Mesenteric fat pad (tissue), 1 donor: ENCODE results near the gene TLE7. TPM values are rescaled to one million over a fixed set of nuclear protein-coding genes. Genes with fewer than 3 reads are reported as not detected.

Source experiments
- DNase-seq: peaks from one replicate; pipeline ENCODE4 v3.0.0-alpha.2; 2020; ENCODE audit warnings: low spot score
- total RNA-seq: library from RNA; stranded (reverse); fragmentation: NEBNext Ultra II Directional; extraction: Animal tissue kit (Norgen Biotek cat#: 25700); gene quantifications from one replicate; pipeline ENCODE4 v1.2.1, GENCODE V29; 2021
- donor health status: DM: yes; HTN: yes; CAD: no.

TLE7 gene
- total RNA-seq, 1 donor from 2014 or later: not detected

GRCh38 chr16:71449020-71449419 is 7.2 kb upstream of the TLE7 start:
- no peak for DNase-seq

GRCh38 chr16:71448274-71448866 is 6.5 kb upstream of the TLE7 start:
- DNase-seq: no peak

- no peak for DNase-seq
Measured at GRCh38 chr16:71443714-71444113, 1.9 kb upstream of the TLE7 start.

- DNase-seq: no peak
Measured at GRCh38 chr16:71441348-71442050, 355 bp downstream of the TLE7 start.

- DNase-seq: no peak
Measured at GRCh38 chr16:71440669-71441347, 1.0 kb downstream of the TLE7 start.

- no peak for DNase-seq
Measured at GRCh38 chr16:71439523-71439922, 2.3 kb downstream of the TLE7 start.

GRCh38 chr16:71436473-71436872 is 5.4 kb downstream of the TLE7 start:
- DNase-seq: no peak

GRCh38 chr16:71432906-71433305 is 8.9 kb downstream of the TLE7 start:
- peak; percentile 47 for DNase-seq

- DNase-seq: peak; percentile 88
Measured at GRCh38 chr16:71431991-71432390, 9.9 kb downstream of the TLE7 start.

- DNase-seq: peak; percentile 71
Measured at GRCh38 chr16:71431176-71431575, 10.7 kb downstream of the TLE7 start.

- DNase-seq: no peak
Measured at GRCh38 chr16:71430744-71431143, 11.1 kb downstream of the TLE7 start.

- no peak for DNase-seq
Measured at GRCh38 chr16:71429581-71429980, 12.3 kb downstream of the TLE7 start.

GRCh38 chr16:71428883-71429282 is 13.0 kb downstream of the TLE7 start:
- DNase-seq: no peak

GRCh38 chr16:71428385-71428784 is 13.5 kb downstream of the TLE7 start:
- no peak for DNase-seq

GRCh38 chr16:71426880-71427615 is 14.8 kb downstream of the TLE7 start:
- peak; percentile 30 for DNase-seq

GRCh38 chr16:71426069-71426879 is 15.6 kb downstream of the TLE7 start:
- peak; percentile 89 for DNase-seq

GRCh38 chr16:71425746-71426068 is 16.1 kb downstream of the TLE7 start:
- DNase-seq: no peak

- peak; percentile 62 for DNase-seq
Measured at GRCh38 chr16:71424626-71425025, 17.2 kb downstream of the TLE7 start.

- peak; percentile 20 for DNase-seq
Measured at GRCh38 chr16:71423865-71424264, 18.0 kb downstream of the TLE7 start.

GRCh38 chr16:71423016-71423415 is 18.8 kb downstream of the TLE7 start:
- DNase-seq: peak; percentile 59

GRCh38 chr16:71421911-71422310 is 19.9 kb downstream of the TLE7 start:
- peak; percentile 51 for DNase-seq
